Caco-2 (cell line): ENCODE results near the gene C1orf74. TPM values are rescaled to one million over a fixed set of nuclear protein-coding genes. Genes with fewer than 3 reads are reported as not detected.

Experiments used
- BruUV-seq: library from RNA; stranded (reverse); fragments of 400-500 nt; replicated peaks from 2 replicates; lab custom pipeline; 2021; lab: Mats Ljungman, UMichigan
- CTCF ChIA-PET: fragments of 300-600 bp; sonication (Branson Sonifier 250); formaldehyde crosslinking; loops from one replicate; lab custom pipeline; 2022; ENCODE audit warnings: antibody characterized with exemption; lab: Charles Lee
- POLR2A ChIA-PET: fragments of 300-600 bp; sonication (Branson Sonifier 250); formaldehyde crosslinking; loops from one replicate; lab custom pipeline; 2022; ENCODE audit warnings: antibody characterized with exemption; lab: Charles Lee
- DNase-seq, 2 experiments: peaks; one replicate each; pipeline versions ENCODE4 v3.0.0 to v3.0.0-alpha.2; 2020 to 2022
- H3K27me3 ChIP-seq: replicated peaks from 2 replicates; pipeline ENCODE4 v1.6.0; 2011; ENCODE audit warnings: low read length; ENCODE audit not compliant: control insufficient read depth, insufficient read depth
- H3K36me3 ChIP-seq: 2 replicates; pipeline ENCODE4 v1.5.1; 2011; ENCODE audit warnings: low read length; ENCODE audit not compliant: control insufficient read depth, insufficient read depth
- H3K4me1 ChIP-seq: fragments of 250-450 bp; sonication (Bioruptor Pico); 2 replicates; pipeline ENCODE4 v1.5.1; 2020; ENCODE audit warnings: mild to moderate bottlenecking
- H3K4me3 ChIP-seq: 2 replicates; pipeline ENCODE4 v1.5.1; 2011; ENCODE audit warnings: low read depth, mild to moderate bottlenecking, control low read depth, low read length
- H3K9me3 ChIP-seq: fragments of 250-450 bp; sonication (Bioruptor Pico); 2 replicates; pipeline ENCODE4 v1.5.1; 2020; ENCODE audit warnings: mild to moderate bottlenecking, moderate library complexity
- H3K27ac Mint-ChIP-seq: one replicate; pipeline ENCODE4 v1.8.0; 2022; ENCODE audit warnings: mixed read lengths; ENCODE audit not compliant: unreplicated experiment
- H3K27me3 Mint-ChIP-seq: one replicate; pipeline ENCODE4 v1.8.0; 2022; ENCODE audit warnings: mixed read lengths; ENCODE audit not compliant: insufficient read depth, unreplicated experiment
- H3K36me3 Mint-ChIP-seq: one replicate; pipeline ENCODE4 v1.8.0; 2022; ENCODE audit warnings: mild to moderate bottlenecking, mixed read lengths; ENCODE audit not compliant: insufficient read depth, unreplicated experiment
- H3K4me1 Mint-ChIP-seq: one replicate; pipeline ENCODE4 v1.8.0; 2022; ENCODE audit warnings: low read depth, mixed read lengths; ENCODE audit not compliant: unreplicated experiment
- H3K4me3 Mint-ChIP-seq: one replicate; pipeline ENCODE4 v1.8.0; 2022; ENCODE audit warnings: mild to moderate bottlenecking, moderate library complexity, mixed read lengths; ENCODE audit not compliant: unreplicated experiment
- H3K9me3 Mint-ChIP-seq: one replicate; pipeline ENCODE4 v1.8.0; 2022; ENCODE audit warnings: mixed read lengths; ENCODE audit not compliant: unreplicated experiment
- intact Hi-C: fragments of 100-400 bp; cut with micrococcal nuclease; formaldehyde crosslinking; loops from one replicate; pipeline ENCODE4 v1.10.0; 2022; ENCODE audit not compliant: unreplicated experiment
- total RNA-seq: library from RNA; stranded (reverse); gene quantifications from 2 replicates; pipeline ENCODE4 v1.2.3, GENCODE V29; 2022
- TF ChIP-seq, protein P1 (sequence below), 2 experiments: fragments of 200-600 bp in 1 of 2; IDR thresholded peaks; 1 replicate in 1 of 2; 2 replicates in 1 of 2; pipeline versions ENCODE4 v1.5.1 to v1.8.0; 2011 to 2022; ENCODE audit warnings: antibody characterized with exemption in 1 of 2, control low read depth in 1 of 2, inconsistent platforms in 1 of 2, low read depth in 1 of 2, low read length in 1 of 2, mild to moderate bottlenecking in 1 of 2, moderate library complexity in 1 of 2; ENCODE audit not compliant: insufficient read depth in 1 of 2, severe bottlenecking in 1 of 2, unreplicated experiment in 1 of 2

Gene C1orf74
- total RNA-seq, 1 experiment from 2014 or later, result 4.5 TPM

DNA sequence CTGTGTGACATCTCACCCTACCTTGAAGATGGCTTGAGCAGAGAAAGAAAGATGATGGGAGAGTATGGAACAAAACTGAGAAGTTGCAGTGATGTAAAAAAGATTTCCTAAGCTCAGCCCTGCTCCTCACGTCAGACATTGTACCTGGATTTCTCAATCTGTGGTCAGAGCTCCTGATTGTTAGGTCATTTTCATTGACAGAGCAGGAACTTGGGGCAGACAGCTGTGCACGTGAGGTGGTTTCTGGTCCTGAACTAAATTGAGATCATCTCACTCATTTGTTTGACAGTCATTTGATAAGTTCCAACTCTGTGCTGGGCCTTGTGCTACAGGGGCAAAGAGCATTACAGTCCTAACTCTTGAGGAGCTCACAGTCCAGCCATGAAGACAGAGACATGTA is 18.3 kb downstream of the C1orf74 start:
- Mint-ChIP-seq H3K36me3 (no peaks in the 10 kb centered on the region), H3K27me3 (no peaks in the 10 kb centered on the region), H3K4me1 (no peaks in the 10 kb centered on the region), H3K27ac (no peak overlapping the region), H3K4me3 (no peak overlapping the region), H3K9me3 (peaks cover 9% of the 10 kb centered on the region)
- ChIA-PET CTCF (no interaction called here), POLR2A (no interaction called here)
- intact Hi-C loops, result no loop called here
- BruUV-seq, result no TSS peak
- Histone ChIP-seq H3K27me3 (no peaks in the 10 kb centered on the region), H3K4me3 (no peak overlapping the region), H3K4me1 (no peaks in the 10 kb centered on the region), H3K36me3 (no peaks in the 10 kb centered on the region), H3K9me3 (no peaks in the 10 kb centered on the region)
- DNase-seq, result no peak
- TF ChIP-seq, protein P1, sequence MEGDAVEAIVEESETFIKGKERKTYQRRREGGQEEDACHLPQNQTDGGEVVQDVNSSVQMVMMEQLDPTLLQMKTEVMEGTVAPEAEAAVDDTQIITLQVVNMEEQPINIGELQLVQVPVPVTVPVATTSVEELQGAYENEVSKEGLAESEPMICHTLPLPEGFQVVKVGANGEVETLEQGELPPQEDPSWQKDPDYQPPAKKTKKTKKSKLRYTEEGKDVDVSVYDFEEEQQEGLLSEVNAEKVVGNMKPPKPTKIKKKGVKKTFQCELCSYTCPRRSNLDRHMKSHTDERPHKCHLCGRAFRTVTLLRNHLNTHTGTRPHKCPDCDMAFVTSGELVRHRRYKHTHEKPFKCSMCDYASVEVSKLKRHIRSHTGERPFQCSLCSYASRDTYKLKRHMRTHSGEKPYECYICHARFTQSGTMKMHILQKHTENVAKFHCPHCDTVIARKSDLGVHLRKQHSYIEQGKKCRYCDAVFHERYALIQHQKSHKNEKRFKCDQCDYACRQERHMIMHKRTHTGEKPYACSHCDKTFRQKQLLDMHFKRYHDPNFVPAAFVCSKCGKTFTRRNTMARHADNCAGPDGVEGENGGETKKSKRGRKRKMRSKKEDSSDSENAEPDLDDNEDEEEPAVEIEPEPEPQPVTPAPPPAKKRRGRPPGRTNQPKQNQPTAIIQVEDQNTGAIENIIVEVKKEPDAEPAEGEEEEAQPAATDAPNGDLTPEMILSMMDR (IDR thresholded peaks at IDR 0.05; ENCODE audit: insufficient read depth in 1 of 2, low read depth in 1 of 2, low read length in 1 of 2, severe bottlenecking in 1 of 2, unreplicated experiment in 1 of 2), result no peak

GRCh38 chr1:209761011-209761635 is 23.2 kb downstream of the C1orf74 start:
- intact Hi-C loops, result no loop called here
- ChIA-PET CTCF (no interaction called here), POLR2A (no interaction called here)
- DNase-seq, result no peak
- Mint-ChIP-seq H3K9me3 (peaks cover 9% of the 10 kb centered on the region), H3K27ac (no peak overlapping the region), H3K36me3 (no peaks in the 10 kb centered on the region), H3K27me3 (no peaks in the 10 kb centered on the region), H3K4me3 (no peak overlapping the region), H3K4me1 (no peaks in the 10 kb centered on the region)
- H3K4me3 ChIP-seq, result no peak overlapping the region
- H3K27me3 ChIP-seq, result no peaks in the 10 kb centered on the region
- no peaks in the 10 kb centered on the region for H3K36me3 ChIP-seq
- TF ChIP-seq, protein P1 (IDR thresholded peaks at IDR 0.05; ENCODE audit: insufficient read depth in 1 of 2, low read depth in 1 of 2, low read length in 1 of 2, severe bottlenecking in 1 of 2, unreplicated experiment in 1 of 2), result no peak
- H3K4me1 ChIP-seq, result no peaks in the 10 kb centered on the region
- BruUV-seq, result no TSS peak
- no peaks in the 10 kb centered on the region for H3K9me3 ChIP-seq

DNA sequence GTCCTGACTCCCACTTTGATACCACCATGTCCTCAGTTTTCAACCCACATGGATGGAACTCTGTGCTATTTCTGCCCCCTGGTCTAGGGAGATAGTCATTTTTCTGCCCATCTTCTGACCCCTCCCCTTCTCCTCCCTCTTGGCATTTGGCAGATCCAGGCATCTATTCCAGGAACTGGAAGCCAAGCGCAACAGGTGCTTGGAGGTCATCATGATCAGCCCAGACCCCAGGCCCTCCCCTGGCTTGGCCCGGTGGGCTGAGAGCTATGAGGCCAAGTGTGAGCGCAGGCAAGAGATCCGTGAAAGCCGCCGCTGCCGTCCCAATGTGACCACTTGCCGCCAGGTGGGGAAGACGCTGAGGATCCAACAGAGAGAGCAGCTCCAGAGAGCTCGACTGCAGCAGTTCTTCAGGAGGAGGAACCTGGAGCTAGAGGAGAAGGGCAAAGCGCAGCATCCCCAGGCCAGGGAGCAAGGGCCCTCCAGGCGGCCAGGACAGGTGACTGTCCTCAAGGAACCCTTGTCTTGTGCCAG is 24.5 kb downstream of the C1orf74 start:
- ChIA-PET POLR2A (no interaction called here), CTCF (no interaction called here)
- Histone ChIP-seq H3K4me1 (no peaks in the 10 kb centered on the region), H3K9me3 (no peaks in the 10 kb centered on the region), H3K36me3 (no peaks in the 10 kb centered on the region), H3K27me3 (no peaks in the 10 kb centered on the region), H3K4me3 (no peak overlapping the region)
- Mint-ChIP-seq H3K36me3 (no peaks in the 10 kb centered on the region), H3K4me1 (no peaks in the 10 kb centered on the region), H3K9me3 (peaks cover 4% of the 10 kb centered on the region), H3K27me3 (no peaks in the 10 kb centered on the region), H3K27ac (no peak overlapping the region), H3K4me3 (no peak overlapping the region)
- no TSS peak for BruUV-seq
- TF ChIP-seq, protein P1 (IDR thresholded peaks at IDR 0.05; ENCODE audit: insufficient read depth in 1 of 2, low read depth in 1 of 2, low read length in 1 of 2, severe bottlenecking in 1 of 2, unreplicated experiment in 1 of 2), result no peak
- DNase-seq, result no peak
- intact Hi-C loops, result no loop called here
